KBM-7 (cell line): Measurements from ENCODE around the gene LRRK1.

ENCODE experiments used
- DNase-seq: peaks from one replicate; pipeline ENCODE4 v3.0.0-alpha.2; 2015
- in situ Hi-C: fragments of 300-500 bp; cut with MboI; formaldehyde crosslinking; loops from 2 replicates; pipeline ENCODE4 v1.14.3; 2020; ENCODE audit warnings: low sequenced_read_pairs, low pct_unique_long_range_greater_than_20kb, mixed read lengths

LRRK1 gene

DNA sequence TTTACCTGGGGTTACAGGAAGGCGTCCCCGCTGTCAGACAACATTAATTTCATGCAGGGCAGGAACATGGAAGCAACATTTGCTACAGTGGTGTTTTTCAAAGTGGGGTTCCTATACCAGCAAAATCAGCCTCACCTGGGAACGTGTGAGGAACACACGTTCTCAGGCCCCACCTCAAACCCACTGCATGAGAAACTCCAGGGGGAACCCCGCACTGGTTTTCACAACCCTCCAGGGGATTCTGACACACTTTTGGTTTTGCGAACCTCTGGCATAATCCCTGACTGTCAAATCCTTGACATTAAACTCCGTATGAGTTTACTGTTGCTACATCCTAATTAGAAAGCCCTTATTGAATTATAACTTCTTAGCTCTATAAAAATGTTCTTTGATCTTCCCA lies 127.7 kb downstream of the LRRK1 start:
- in situ Hi-C loops = no loop called here
- DNase-seq = no peak

DNA sequence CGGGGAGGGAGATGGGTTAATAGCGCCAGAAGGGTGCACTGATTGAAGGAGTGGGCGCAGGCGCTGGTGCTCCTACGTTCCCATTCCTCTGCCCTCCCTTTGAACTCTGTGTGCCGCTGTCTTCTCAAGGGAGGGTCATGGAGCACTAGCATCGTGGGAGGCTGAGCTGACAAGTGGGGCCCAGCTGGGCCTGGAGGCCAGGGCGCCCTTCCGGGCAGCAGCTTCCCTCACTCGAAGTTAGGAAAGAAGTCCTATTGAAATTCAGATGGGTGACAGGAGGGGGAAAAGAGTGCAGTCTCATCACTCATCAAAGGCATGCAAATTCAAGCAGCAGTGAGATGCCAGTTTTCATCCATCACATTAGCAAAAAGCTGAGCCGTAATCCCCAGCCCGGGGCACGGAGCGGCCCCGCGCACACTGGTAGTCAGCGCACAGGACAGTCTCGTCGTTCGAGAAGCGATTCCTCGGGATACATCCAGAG lies 128.2 kb downstream of the LRRK1 start:
- DNase-seq = no peak
- in situ Hi-C loops = no loop called here

DNA sequence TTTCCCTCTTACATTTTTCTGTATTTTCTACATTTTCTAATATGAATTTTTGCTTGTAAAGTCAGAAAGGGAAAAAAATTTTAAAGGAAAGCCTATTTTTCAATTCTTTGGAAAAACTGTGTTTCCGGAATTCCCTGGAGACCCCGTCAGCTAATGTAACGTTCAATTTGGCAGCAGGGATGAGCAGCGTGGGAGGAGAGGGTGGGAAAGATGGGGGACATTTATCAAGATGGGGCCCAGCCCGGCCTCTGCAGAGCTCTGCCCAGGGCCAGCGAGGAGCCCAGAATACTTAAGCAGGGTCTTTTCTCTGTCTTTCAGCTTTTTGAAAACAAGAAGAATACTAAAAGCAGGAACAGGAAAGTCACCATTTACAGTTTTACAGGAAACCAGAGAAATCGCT lies 129.0 kb downstream of the LRRK1 start:
- in situ Hi-C loops = no loop called here

DNA sequence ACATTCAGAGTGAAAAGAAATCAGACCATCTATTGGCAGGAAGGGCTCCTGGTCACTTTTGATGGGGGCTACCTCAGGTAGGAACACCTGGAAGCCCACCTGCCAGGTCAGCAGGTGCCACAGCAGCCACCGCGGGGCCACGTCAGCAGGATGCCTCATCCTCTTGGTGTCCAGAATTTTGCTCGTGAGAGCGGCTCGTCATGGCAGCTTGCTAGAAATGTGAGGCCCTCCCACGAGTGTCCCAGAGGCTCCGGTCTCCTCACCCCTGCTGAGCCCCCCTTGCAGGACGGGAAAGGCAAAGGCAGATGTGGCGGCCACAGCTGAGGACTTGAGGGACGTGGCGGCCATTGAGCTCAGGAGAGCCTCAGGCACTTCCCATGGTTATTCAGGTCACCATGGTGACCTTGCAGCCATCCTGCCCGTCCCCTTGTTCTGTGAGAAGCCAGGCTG lies 129.4 kb downstream of the LRRK1 start:
- no peak for DNase-seq

More for the DNA sequence above, 129.0 kb downstream of the LRRK1 start:
- no peak for DNase-seq

DNA sequence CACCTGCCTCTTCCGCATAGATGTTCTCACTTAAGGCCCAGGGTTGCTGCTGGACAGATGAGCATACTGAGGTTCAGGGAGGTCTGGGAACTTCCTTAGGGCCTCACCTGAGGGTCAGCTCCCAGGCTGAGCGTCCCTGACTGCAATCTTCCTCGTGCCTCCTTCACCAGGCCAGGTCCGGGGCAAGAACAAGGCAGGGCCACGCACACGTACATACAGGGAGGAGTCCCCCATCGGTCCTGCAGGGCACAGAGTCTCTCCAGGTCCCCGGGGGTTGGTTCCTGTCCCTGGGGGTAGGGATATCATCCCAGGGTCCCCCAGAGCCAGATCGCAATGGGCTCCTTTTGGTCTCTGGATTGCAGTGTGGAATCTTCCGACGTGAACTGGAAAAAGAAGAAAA lies 130.1 kb downstream of the LRRK1 start:
- DNase-seq = no peak
- in situ Hi-C loops = no loop called here

More for the DNA sequence above, 129.4 kb downstream of the LRRK1 start:
- in situ Hi-C loops = no loop called here

DNA sequence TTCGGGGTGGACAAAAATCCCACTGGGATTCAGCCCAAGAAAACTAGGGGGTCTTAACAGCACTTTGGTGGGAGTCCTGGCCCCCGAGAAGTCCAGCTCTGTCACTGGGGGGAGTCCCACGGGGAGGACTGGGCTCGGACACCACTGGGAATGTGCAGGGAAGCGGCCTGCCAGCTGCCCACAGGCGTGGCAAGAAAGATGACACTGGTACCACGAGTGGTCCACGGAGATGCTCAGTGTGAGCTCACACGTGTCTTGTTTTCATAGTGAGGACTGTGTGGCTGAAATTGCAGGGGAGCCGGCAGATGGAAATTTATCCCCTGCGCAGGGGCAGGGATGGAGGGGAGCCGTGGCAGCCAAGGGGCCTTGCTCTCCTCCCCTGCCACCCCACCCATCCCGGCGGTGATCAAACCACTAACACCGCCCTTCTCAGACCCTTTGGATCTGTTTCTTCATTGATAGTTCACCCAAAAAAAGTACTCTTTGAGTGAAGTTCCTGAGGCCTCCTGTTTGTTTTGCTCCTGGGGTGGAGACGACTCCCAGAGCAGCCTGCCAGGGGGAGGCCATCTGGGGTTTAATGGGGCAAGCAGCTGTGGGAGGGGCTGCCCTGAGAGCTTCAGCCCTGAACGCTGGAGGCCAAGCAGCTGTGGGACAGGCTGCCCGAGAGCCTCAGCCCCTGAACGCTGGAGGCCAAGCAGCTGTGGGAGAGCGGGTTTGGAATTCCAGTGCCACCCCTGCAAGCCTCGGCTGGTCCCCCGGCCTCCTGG lies 130.9 kb downstream of the LRRK1 start:
- no peak for DNase-seq
- in situ Hi-C loops = no loop called here

DNA sequence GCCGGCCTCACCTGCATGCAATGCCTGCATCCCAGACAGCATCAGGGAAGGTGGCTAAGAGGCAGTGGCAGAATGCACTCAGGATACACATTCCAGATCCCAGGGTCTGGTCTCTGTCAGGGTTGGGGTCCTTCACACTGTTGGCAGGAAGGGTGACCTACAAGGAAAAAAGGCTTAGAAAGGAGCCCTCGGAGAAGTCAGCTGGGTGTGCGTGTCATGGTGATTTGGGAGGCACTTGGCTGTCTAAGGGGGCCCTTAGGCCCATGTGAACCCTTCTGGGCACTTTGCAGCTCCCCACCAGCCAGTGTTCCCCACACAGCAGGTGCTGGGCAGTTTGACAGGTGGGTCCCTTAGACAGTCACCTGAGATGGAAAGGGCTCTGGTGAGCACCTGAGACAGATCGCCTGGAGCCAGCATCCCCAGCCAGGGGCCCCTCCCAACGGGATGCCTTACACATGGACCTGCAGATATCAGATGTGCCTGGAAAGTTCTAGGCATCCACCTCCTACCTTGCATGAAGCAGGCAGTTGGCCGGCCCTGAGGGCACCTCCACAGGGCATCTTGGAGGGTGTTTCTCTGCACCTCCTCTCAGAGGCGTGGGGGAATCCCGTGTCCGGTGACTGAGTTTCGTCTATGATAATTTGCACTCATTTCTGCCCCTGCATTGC lies 131.6 kb downstream of the LRRK1 start:
- in situ Hi-C loops = no loop called here
- DNase-seq = no peak

DNA sequence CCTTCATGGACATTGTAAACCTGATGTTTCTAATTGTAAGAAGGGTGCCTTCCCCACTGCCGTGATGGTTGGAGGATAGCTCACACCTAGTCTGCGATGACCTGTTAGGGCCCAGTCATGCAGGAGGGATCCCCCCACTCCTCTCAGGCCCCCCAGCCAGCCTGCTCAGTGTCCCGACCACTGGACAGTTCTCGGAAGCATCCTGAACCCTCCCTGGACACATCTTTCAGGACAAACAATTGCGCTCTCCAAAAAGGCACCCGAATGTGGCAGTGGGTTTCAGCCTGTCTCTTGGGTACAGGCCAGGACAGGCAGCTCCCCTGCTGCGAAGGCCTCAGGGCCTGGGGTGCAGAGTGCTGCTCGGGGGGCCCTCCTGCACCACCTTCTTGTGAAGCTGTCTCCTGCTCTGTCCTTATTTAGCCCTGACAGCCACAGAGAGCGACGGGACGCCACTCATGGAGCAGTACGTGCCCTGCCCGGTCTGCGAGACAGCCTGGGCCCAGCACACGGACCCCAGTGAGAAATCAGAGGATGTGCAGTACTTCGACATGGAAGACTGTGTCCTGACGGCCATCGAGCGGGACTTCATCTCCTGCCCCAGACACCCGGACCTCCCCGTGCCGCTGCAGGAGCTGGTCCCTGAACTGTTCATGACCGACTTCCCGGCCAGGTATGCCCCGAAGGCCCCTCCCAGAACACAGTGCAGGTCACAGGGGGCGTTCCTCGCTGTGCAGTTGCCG lies 132.3 kb downstream of the LRRK1 start:
- DNase-seq = no peak
- in situ Hi-C loops = no loop called here

DNA sequence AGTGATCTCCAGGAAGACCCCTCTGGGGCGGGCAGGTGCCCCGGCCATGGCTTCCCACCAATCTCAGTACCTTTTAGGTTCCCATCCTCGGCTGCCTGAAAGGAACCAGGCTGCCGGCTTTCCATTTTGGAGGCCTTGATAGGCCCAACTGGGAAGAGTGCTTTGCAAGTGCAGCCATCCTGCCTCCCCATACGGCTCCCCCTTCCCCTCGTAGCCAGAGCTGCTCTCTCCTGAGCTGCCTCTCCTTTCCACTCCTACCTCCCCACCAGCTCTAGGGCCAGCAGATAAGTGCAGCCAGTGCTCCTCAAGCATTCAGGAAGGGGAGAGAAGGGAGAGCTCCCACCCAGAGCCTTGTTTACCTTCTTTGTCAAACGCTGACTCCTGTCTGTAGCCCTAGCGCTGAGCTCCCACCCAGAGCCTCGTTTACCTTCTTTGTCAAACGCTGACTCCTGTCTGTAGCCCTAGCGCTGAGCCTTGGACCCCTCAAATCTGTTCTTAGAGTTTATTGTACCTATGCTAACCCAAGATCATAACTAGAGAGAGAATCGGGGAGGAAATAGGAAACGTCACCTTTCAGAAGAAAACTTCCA lies 133.0 kb downstream of the LRRK1 start:
- in situ Hi-C loops = no loop called here
- no peak for DNase-seq

DNA sequence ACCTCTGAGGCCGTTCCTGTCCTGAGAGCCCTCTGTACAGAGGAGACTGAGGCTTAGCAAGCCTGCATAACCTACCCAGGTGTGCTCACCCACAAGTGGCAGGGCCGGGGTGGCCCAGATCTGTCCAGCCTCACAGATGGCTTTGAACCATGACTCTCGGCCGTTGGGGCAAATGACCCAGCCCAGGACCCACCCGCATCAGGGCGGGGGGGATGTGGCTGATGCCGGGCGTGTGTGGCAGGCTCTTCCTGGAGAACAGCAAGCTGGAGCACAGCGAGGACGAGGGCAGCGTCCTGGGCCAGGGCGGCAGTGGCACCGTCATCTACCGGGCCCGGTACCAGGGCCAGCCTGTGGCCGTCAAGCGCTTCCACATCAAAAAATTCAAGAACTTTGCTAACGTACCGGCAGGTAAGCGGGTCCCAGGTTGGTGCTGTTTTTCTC lies 133.5 kb downstream of the LRRK1 start:
- in situ Hi-C loops = no loop called here
- no peak for DNase-seq

DNA sequence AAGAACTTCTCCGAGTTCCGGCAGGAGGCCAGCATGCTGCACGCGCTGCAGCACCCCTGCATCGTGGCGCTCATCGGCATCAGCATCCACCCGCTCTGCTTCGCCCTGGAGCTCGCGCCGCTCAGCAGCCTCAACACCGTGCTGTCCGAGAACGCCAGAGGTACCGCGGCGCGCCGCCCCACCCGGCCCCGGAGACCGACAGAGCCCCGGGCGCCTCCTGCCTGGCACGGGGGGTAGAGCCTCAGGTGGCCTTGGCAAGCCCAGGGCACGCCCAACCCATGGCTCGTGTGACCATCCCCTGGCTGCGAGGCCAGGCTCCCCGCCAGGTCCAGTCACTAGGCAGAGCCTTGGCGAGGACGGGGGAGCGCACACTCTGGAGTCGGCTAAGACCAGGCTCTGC lies 134.1 kb downstream of the LRRK1 start:
- in situ Hi-C loops = no loop called here
- no peak for DNase-seq

DNA sequence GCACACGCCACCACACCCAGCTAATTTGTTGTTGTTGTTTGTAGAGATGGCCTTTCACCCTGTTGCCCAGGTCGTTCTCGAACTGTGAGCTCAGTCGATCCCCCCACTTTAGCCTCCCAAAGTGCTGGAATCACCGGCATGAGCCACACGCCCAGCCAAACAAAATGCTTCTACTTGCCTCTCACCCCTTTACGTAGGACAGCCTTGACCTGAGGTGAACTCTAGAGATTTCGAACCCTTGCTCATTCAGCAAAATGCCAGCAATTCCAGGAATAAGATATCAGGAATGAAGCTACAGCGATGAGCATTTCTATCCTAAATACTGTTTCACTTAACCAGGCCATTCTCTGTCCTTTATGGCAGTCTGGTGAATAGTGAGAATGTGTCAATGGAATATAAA lies 135.0 kb downstream of the LRRK1 start:
- in situ Hi-C loops = no loop called here

DNA sequence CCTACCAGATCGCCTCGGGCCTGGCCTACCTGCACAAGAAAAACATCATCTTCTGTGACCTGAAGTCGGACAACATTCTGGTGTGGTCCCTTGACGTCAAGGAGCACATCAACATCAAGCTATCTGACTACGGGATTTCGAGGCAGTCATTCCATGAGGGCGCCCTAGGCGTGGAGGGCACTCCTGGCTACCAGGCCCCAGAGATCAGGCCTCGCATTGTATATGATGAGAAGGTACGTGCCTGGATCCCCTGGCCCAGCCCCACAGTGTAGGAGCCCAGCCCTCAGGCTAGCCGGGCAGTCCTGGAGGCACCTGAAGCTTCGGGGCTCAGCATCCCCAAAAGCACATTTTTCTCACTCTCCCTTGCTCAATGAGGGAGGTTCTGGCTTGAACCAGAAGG lies 135.8 kb downstream of the LRRK1 start:
- in situ Hi-C loops = no loop called here
- DNase-seq = no peak

More for the DNA sequence above, 135.0 kb downstream of the LRRK1 start:
- DNase-seq = no peak

DNA sequence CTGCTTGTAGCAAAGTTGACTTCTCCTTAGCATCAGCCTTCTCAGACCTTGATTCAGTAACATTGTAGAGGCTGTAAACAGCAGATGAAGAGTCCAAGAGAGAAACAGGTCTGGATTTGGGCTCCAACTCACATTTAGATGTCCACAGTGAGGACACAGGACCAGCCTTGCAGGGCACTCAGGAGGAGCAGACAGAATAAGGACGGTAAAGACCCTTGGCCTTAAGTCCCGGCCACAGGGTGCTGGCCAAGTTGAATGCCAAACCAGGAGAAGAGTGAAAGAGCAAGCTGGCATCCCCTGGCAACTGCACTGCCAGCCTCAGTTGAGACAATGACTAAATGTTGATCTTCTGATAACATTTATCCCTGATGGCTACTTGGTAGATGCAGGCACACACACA lies 136.3 kb downstream of the LRRK1 start:
- DNase-seq = no peak
- in situ Hi-C loops = no loop called here

DNA sequence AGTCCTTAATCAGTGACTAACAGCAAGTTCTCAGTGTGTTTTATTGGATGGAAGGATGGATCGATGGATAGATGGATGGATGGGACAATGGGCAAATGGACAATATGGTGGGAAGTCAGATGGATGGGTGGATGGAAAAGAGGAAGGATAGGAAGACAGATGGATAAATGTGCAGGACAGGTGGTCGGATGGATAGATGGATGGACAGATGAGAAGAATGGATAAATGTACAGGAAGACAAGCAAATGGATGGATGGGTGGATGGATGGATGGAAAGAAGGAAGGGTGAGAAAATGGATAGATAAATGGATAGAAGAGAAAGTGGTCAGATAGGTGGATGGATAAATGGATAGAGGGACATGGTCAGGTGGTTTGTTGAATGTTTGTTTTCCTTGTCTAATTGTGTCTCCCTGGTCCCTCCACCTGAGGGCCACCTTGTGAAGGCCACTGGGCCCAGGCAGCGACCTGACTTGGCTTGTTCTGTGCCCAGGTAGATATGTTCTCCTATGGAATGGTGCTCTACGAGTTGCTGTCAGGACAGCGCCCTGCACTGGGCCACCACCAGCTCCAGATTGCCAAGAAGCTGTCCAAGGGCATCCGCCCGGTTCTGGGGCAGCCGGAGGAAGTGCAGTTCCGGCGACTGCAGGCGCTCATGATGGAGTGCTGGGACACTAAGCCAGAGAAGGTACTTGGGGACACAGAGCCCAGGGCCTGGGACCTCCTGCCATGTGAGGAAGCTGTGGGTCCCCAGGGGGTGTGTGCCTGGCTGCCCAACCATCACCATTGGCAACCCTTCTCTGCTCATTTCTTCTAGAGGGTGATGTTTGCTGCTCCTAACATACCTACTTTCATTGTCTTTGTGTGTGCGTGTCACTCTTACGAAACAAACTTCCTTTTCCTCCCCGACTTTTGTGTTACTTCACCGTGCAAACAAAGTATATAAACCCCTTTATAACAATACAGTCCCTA lies 137.5 kb downstream of the LRRK1 start:
- DNase-seq = no peak
- in situ Hi-C loops = no loop called here

DNA sequence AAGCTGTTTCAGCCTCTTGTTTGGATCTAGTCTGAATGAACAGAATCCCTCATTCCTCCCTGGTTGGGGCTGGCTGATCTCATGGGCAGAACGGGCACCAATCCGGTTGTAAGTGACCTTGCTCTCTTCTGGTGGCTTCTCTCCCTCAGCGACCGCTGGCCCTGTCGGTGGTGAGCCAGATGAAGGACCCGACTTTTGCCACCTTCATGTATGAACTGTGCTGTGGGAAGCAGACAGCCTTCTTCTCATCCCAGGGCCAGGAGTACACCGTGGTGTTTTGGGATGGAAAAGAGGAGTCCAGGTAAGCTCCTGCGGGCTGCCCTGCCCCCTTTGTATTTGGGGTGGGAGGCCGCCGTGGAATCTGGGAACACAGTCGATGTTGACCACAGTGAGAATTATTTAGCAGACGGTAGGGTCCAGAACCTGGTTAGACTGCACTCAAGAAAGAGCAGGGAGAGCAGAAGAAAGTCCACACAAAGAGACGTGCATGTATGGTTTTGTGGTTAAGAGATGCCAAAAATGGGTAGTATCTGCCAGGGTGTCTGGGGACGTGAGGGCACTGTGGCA lies 138.8 kb downstream of the LRRK1 start:
- in situ Hi-C loops = no loop called here
- no peak for DNase-seq

DNA sequence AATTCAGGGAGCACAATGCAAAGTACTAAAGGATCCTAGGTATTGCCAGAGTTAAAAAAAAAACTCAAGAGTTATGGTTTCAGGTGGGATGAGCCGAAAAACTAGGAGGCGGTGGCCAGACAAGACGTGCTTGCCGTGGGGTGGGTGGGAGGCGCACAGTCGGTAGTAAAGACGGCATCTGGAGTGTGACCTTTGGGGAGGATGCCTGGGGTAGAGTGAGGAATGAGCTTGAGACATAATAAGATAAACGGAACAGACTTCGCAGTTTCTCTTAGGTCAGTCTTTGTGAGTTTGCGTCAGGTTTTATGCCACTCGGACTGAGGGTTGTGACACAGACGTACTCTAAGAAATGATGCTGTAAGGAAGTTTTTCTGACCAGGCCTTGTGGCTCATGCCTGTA lies 139.6 kb downstream of the LRRK1 start:
- in situ Hi-C loops = no loop called here
- no peak for DNase-seq
